ENCODE measurements around the gene TEX19. TPM values are rescaled to one million over a fixed set of nuclear protein-coding genes. Genes with fewer than 3 reads are reported as not detected.
"Not testable (repeated sequence)": the region's sequence is repeated elsewhere in the genome, so short reads cannot be mapped to it uniquely, and the experiment has no call there.

TEX19 gene
- total and polyA plus RNA-seq, 2 of the 8 experiments (the other 6 are each of a cell fraction or from before 2014, with no cell fraction given) = 0.54 to 0.80 TPM

DNA sequence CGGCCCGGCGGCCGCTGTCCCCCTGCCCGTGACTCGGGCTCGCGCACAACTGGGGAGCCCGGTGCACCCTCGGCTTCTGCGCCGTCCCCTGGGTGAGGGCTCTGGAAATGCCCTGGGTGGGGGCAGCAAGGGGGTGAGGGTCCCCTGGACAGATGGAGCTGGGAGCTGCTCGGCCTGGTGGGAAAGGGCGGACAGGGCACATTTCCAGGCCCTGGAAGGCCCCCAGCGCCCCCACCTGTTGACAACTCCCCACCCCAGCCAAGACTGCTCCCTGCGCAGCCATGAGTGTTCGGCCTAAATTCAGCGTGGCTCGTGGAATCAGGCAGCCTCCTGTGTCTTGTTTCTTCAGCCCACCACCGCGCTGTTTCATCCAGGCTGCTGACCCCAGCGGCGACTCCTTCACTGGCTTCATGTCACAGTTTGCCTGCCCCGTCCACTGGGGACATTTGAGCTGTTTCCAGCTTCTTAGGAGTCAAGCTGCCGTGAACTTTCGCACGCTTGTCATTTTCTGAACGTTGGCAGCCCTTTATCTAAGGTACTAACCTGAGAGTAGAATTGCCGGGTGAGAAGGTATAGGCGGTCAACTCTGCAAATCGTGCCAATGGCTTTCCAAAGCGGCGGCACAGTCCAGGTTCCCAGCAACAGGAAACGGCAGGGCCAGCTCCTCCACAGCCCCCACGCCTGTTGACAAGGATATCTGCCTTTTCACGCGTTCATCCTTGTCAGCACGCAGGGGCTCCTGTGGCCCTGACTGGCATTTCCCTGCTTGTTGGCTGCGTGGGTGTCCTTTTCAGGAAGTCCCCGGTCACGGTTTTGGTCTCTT, 13.4 kb downstream of the TEX19 start (continued):
- TF ChIP-seq FOSL1 (IDR thresholded peaks at IDR 0.05; ENCODE audit: insufficient read depth, low read depth, low read length) = no peak

DNA sequence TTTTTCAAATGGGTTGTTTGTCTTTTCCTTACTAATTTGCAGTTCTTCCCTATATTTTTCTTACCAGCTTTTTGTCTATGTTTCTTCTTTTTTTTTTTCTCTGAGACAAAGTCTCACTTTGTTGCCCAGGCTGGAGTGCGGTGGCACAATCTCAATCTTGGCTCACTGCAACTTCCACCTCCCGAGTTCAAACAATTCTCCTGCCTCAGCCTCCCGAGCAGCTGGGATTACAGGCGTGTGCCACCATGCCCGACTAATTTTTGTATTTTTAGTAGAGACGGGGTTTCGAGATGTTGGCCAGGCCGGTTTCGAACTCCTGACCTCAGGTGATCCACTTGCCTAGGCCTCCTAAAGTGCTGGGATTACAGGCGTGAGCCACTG, 14.0 kb downstream of the TEX19 start:
- H2BK12ac ChIP-seq (ENCODE audit: low read depth, low read length); H4K91ac ChIP-seq (replicated peaks; ENCODE audit: insufficient read length, low read length); H3K79me2 ChIP-seq (ENCODE audit: control insufficient read depth in 1 of 2, insufficient read depth in 2 of 2, low read length in 2 of 2); H2BK20ac ChIP-seq (ENCODE audit: low read length); H2AFZ ChIP-seq (ENCODE audit: low read length); H3K14ac ChIP-seq (ENCODE audit: insufficient read length); H4K20me1 ChIP-seq (replicated peaks in 1 of 2; ENCODE audit: control insufficient read depth in 1 of 2, insufficient read depth in 2 of 2, low read length in 2 of 2); H3K18ac ChIP-seq (ENCODE audit: extremely low read depth, low read length); H4K8ac ChIP-seq (ENCODE audit: extremely low read depth, insufficient read depth, low read length); H3K4me1 ChIP-seq (replicated peaks in 1 of 4; ENCODE audit: control insufficient read depth in 3 of 4, insufficient read depth in 4 of 4, low read length in 3 of 4); H3K4ac ChIP-seq (replicated peaks; ENCODE audit: insufficient read length, low read depth, low read length); H3K79me1 ChIP-seq (ENCODE audit: low read depth, low read length); H2BK15ac ChIP-seq (ENCODE audit: low read length); H2AK5ac ChIP-seq (ENCODE audit: low read depth, low read length); DNase-seq (ENCODE audit: low read depth in 1 of 2, low spot score in 2 of 2); H3K56ac ChIP-seq (replicated peaks; ENCODE audit: insufficient read length, low read depth, low read length); H4K5ac ChIP-seq (ENCODE audit: insufficient read length, low read depth, low read length); H3K27ac ChIP-seq (ENCODE audit: low read depth, low read length); H3K36me3 ChIP-seq (ENCODE audit: control insufficient read depth in 2 of 4, insufficient read depth in 4 of 4, low read length in 3 of 4); H3K9me3 ChIP-seq (ENCODE audit: insufficient read depth in 2 of 2, low read depth in 1 of 2, low read length in 1 of 2); H2BK120ac ChIP-seq (replicated peaks; ENCODE audit: low read depth, low read length); H3K4me2 ChIP-seq (ENCODE audit: insufficient read depth in 1 of 2, low read depth in 2 of 2, low read length in 2 of 2); POLR2A ChIA-PET (ENCODE audit: partially characterized antibody); H3K23ac ChIP-seq (ENCODE audit: insufficient read length); H3K23me2 ChIP-seq (ENCODE audit: low read depth, low read length); H3K9ac ChIP-seq (replicated peaks in 1 of 4; ENCODE audit: extremely low read depth in 1 of 4, low read depth in 3 of 4, low read length in 3 of 4); H3K4me3 ChIP-seq (ENCODE audit: extremely low read depth in 1 of 4, insufficient read depth in 2 of 4, low read depth in 3 of 4, low read length in 4 of 4); H2BK5ac ChIP-seq (ENCODE audit: low read depth, low read length); FAIRE-seq: not testable (repeated sequence)
- 89% methylated on average over 10 of the region's 10 CpGs; no CpG with 5 or more reads in 1 of the 2 experiments for WGBS, 2 experiments (ENCODE audit: extremely low coverage in 1 of 2, insufficient coverage in 1 of 2, insufficient read length in 1 of 2, insufficient replicate concordance in 2 of 2, low coverage in 1 of 2, low lambda C conversion rate in 2 of 2, missing lambda C conversion rate in 1 of 2)
- CTCF ChIA-PET (ENCODE audit: partially characterized antibody) = interaction anchor here (2.5 kb wide), 1 partner anchor 12 kb away, joined by 6 read pairs; no protein-coding TSS in a partner anchor
- H3K27me3 ChIP-seq (replicated peaks in 1 of 4; ENCODE audit: control insufficient read depth in 3 of 4, extremely low read depth in 1 of 4, insufficient read depth in 3 of 4, low read length in 3 of 4) = peaks cover 29 to 65% (median 53%) of the 10 kb centered on the region in 4 experiments
